ENCODE measurements around the gene ARHGAP24.

- TF ChIP-seq STAG1 (CRISPR knock-in tag; IDR thresholded peaks at IDR 0.05) (no peak), E2F2 (CRISPR knock-in tag; IDR thresholded peaks at IDR 0.05; ENCODE audit: borderline replicate concordance) (no peak), RNF2 (conservative IDR thresholded peaks at IDR 0.05; ENCODE audit: low read depth) (no peak), MAX (IDR thresholded peaks at IDR 0.05) (no peak), HDAC2 (CRISPR knock-in tag; IDR thresholded peaks at IDR 0.05) (no peak), EP300 (IDR thresholded peaks at IDR 0.05; ENCODE audit: low read depth in 2 of 2, low read length in 2 of 2) (no peak), EP300 (CRISPR knock-in tag; IDR thresholded peaks at IDR 0.05; ENCODE audit: borderline replicate concordance) (no peak), ZNF263 (CRISPR knock-in tag; IDR thresholded peaks at IDR 0.05) (no peak), SNAI1 (CRISPR knock-in tag; IDR thresholded peaks at IDR 0.05; ENCODE audit: borderline replicate concordance) (no peak), CHCHD3 (CRISPR knock-in tag; IDR thresholded peaks at IDR 0.05) (no peak), CREM (IDR thresholded peaks at IDR 0.05) (no peak), CREM (CRISPR knock-in tag; IDR thresholded peaks at IDR 0.05) (no peak)
Observed at GRCh38 chr4:85898231-85898630, 423.3 kb downstream of the ARHGAP24 start.

All from HepG2 (cell line).